Muscle of leg (tissue), 11 donors: ENCODE measurements around the gene DDX39B. TPM values are rescaled to one million over a fixed set of nuclear protein-coding genes. Genes with fewer than 3 reads are reported as not detected.
"Not testable (repeated sequence)": the region's sequence is repeated elsewhere in the genome, so short reads cannot be mapped to it uniquely, and the experiment has no call there.

Experiments used
- DNase-seq: peaks from one replicate; pipeline ENCODE4 v3.0.0; 2013
- H3K27ac ChIP-seq: one replicate; pipeline ENCODE4 v1.5.1; 2013; ENCODE audit warnings: mild to moderate bottlenecking, low read length, control low read depth
- H3K27me3 ChIP-seq: one replicate; pipeline ENCODE4 v1.6.1; 2013; ENCODE audit warnings: low read length; ENCODE audit not compliant: control insufficient read depth, insufficient read depth
- H3K36me3 ChIP-seq: one replicate; pipeline ENCODE4 v1.6.1; 2013; ENCODE audit warnings: low read length; ENCODE audit not compliant: control insufficient read depth, insufficient read depth
- H3K4me1 ChIP-seq: one replicate; pipeline ENCODE4 v1.6.1; 2013; ENCODE audit warnings: low read length; ENCODE audit not compliant: control insufficient read depth, insufficient read depth
- H3K4me3 ChIP-seq: one replicate; pipeline ENCODE4 v1.5.1; 2013; ENCODE audit warnings: low read length, control low read depth
- H3K9me3 ChIP-seq: replicated peaks from 2 replicates; pipeline ENCODE4 v1.6.1; 2013; ENCODE audit warnings: low read depth, low read length; ENCODE audit not compliant: control insufficient read depth
- WGBS: methylation state at CpG from one replicate; pipeline ENCODE4 v1.1.5; 2013; ENCODE audit warnings: missing lambda C conversion rate; ENCODE audit not compliant: insufficient coverage; 5-methylcytosine and 5-hydroxymethylcytosine counted together
- polyA plus RNA-seq, 8 donors: library from polyadenylated mRNA; unstranded; fragments of 120-200 nt; gene quantifications; one replicate each; pipeline versions ENCODE4 v1.2.1 to v1.2.3, GENCODE V29; 2013; ENCODE audit warnings: inconsistent platforms in 1 of 8, low replicate concordance in 1 of 8; ENCODE audit not compliant: insufficient read length in 8 of 8, insufficient read depth in 1 of 8
- total RNA-seq: library from RNA; stranded (reverse); fragments of 120-200 nt; gene quantifications from one replicate; pipeline ENCODE4 v1.2.4, GENCODE V29; 2013

DDX39B gene
- total and polyA plus RNA-seq, 9 donors: 311 to 433 (median 371) TPM

DNA sequence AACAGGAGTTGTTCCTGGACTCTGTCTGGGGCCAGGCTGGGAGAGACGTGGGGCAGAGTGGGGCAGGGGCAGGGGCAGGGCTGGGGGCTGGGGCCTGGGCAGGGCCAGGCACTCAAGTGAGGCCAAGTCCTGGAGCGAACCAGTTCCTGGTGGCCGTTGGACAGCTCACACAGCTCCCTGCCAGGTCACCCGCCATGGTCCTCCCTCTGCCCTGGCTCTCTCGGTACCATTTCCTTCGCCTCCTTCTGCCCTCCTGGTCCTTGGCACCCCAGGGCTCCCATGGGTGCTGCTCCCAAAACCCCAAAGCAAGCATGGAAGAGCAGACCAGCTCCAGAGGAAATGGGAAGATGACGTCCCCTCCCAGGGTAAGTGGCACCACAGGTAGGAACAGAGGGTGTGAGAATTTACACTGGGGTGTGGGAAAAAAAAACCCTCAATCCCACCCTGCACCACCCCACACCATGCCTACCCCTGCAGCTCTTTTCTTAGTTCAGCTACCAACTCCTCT is 12.9 kb downstream of the DDX39B start, which contains the start of gene MCCD1:
Gene MCCD1 (plus strand): TSS at position 142 of the 508 bp plus-strand sequence. CDS start 53 bp downstream, at position 195.
- Histone ChIP-seq H3K4me3 (no peak within 1 kb of the TSS), H3K27me3 (no peaks in the 10 kb centered on the region), H3K4me1 (peaks cover 8% of the 10 kb centered on the region), H3K27ac (no peak within 1 kb of the TSS), H3K9me3 (no peaks in the 10 kb centered on the region), H3K36me3 (peaks cover 42% of the 10 kb centered on the region)
- 75% methylated on average over 6 of the region's 7 CpGs for WGBS
- DNase-seq: no peak

DNA sequence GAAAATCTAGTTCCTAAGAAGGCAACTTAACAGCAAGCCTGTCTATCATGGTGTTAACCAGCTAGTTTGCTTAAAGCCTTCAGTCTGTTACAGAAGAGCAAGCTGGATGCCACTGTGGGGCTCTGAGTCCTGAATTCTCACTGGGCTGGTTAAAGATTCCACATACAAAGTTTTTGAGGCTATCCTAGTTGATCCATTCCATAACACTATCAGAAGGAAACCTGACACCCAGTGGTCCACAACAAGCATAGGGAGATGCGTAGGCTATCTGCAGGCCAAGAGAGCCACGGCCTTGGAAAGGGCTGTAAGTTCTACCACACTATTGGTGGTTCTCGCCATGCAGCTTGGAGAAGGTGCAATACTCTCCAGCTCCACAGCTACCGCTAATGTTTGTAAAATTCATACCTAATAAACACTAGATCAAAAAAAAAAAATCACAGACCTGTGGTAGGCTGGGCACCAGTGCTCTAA is 13.5 kb downstream of the DDX39B start:
- Histone ChIP-seq H3K9me3 (no peaks in the 10 kb centered on the region), H3K27ac (no peak overlapping the region)

DNA sequence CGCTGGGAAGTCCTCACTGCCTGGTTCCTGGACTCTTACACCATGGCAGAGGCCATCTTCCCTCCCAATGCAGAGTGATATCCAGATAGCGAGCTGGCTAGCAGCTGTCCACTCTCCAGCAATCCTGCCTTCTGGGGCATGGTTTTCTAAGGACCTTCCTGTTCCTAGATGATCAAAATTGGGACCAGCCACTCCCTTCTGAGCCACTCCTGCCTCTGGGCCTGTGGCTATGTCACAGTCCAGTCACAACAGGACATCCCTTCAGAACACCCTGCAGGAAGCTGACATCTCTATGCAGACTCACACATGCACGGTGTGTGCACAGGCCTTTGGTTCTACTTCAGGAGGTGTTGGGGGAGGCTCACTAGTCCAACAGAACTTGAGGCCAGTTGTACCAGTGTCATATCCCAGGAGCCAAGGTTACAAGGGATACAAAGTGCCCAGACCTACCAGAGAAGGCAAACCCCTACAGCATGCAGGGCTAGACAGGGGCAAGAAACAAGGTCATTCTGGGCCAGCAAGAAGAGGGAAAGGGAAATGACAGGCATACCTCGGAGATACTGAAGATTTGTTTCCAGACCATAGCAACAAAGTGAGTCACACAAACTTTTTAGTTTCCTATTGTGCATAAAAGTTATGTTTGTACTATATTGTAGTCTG is 15.7 kb downstream of the DDX39B start:
- Histone ChIP-seq H3K4me3 (no peak overlapping the region), H3K36me3 (peaks cover 17% of the 10 kb centered on the region), H3K9me3 (no peaks in the 10 kb centered on the region), H3K27me3 (no peaks in the 10 kb centered on the region), H3K4me1 (peaks cover 8% of the 10 kb centered on the region), H3K27ac (no peak overlapping the region)
- DNase-seq: no peak
- 78% methylated on average over 2 of the region's 4 CpGs for WGBS

More for the DNA sequence above, 13.5 kb downstream of the DDX39B start:
- no peak for DNase-seq
- Histone ChIP-seq H3K4me3 (no peak overlapping the region), H3K27me3 (no peaks in the 10 kb centered on the region), H3K4me1 (peaks cover 8% of the 10 kb centered on the region), H3K36me3 (peaks cover 37% of the 10 kb centered on the region)
- WGBS: 90% methylated on average over 3 of the region's 4 CpGs

DNA sequence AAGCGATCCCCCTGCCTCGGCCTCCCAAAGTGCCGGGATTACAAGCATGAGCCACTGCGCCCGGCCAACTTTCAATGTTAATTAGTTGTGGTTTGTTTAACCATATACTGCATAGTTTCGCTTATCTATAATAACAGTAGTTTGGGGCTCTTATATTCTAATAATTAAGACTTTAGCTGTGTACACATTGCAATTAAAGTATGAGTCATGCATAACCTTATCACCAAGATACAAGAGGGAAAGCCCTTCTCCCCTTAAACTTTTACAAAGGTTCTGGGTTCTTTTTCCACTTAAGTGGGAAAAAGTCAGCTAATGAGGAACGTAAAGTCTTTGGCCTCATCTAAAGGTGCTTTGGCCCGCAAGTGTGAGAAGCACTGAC is 16.3 kb downstream of the DDX39B start:
- Histone ChIP-seq H3K4me3 (no peak overlapping the region), H3K9me3 (no peaks in the 10 kb centered on the region), H3K27ac (no peak overlapping the region), H3K4me1 (peaks cover 8% of the 10 kb centered on the region), H3K36me3 (peaks cover 12% of the 10 kb centered on the region), H3K27me3 (no peaks in the 10 kb centered on the region)
- DNase-seq: no peak
- 94% methylated on average over 2 of the region's 8 CpGs for WGBS

DNA sequence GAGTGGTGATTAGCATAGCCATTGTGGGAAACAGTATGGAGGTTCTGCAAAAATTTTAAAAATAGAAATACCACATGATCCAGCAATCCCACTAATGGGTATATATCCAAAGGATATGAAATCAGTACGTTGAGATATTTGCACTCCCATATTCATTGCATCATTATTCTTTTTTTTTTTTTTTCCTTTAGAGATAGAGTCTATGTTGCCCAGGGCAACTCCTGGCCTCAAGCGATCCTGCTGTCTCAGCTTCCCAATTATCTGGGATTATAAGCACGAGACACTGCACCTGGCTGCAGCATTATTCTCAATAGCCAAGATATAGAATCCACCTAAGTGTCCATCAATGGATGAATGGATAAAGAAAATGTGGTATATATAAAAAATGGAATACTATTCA is 20.0 kb downstream of the DDX39B start:
- WGBS: no CpG with 5 or more reads among the region's 3 CpGs
- no peak overlapping the region for H3K27ac ChIP-seq
- no peaks in the 10 kb centered on the region for H3K4me1 ChIP-seq
- no peaks in the 10 kb centered on the region for H3K9me3 ChIP-seq
- no peak for DNase-seq
- no peak overlapping the region for H3K4me3 ChIP-seq
- H3K27me3 ChIP-seq: no peaks in the 10 kb centered on the region
- H3K36me3 ChIP-seq: no peaks in the 10 kb centered on the region

DNA sequence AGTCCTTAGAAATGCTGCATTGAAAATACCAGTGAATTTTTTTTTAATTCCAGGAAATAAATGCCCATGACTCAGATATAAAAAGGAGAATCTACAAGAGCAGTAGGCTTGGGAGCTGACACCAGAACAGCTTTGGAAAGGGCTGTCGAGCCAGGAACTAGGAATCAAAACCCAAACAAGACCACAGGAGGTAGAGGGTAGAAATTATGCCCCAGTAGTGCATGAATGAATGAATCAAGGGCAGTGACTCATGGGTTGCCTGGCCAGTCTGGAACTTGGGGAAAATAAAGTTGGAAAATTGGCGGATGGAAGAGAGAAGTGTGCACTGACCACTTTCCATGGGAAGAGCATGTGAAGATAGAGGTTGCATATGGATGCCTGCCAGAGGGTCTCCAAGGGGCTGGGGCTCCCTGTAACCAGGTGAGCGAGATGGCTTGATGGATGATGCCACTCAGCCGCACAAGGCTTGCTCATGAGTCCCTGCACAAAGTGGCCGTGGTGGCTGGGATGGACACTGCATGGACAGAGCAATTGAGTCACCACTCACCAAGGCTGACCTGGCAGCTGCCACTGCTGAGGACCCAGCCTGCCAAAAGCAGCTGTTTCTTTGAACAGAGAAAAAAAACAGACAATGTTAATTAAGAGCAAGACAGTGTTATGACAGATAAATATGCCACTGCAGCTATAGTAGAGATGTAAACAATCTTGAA is 28.2 kb downstream of the DDX39B start:
- 88% methylated on average over 5 of the region's 5 CpGs for WGBS
- DNase-seq: no peak
- Histone ChIP-seq H3K27ac (no peak overlapping the region), H3K36me3 (no peaks in the 10 kb centered on the region), H3K9me3 (no peaks in the 10 kb centered on the region), H3K4me1 (no peaks in the 10 kb centered on the region), H3K27me3 (peaks cover 5% of the 10 kb centered on the region), H3K4me3 (no peak overlapping the region)

DNA sequence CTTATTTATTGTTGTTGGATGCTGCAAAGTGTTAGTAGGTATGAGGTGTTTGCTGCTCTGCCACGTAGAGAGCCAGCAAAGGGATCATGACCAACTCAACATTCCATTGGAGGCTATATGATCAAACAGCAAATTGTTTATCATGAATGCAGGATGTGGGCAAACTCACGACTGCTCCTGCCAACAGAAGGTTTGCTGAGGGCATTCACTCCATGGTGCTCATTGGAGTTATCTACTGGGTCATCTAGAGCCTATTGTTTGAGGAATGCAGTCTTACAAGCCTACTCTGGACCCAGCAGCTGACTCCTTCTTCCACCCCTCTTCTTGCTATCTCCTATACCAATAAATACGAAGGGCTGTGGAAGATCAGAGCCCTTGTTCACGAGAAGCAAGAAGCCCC is 31.8 kb downstream of the DDX39B start:
- WGBS: 63% methylated on average over 2 of the region's 4 CpGs
- no peaks in the 10 kb centered on the region for H3K4me1 ChIP-seq
- peaks cover 5% of the 10 kb centered on the region for H3K27me3 ChIP-seq
- H3K9me3 ChIP-seq: no peaks in the 10 kb centered on the region
- H3K4me3 ChIP-seq: no peak overlapping the region
- peaks cover 2% of the 10 kb centered on the region for H3K36me3 ChIP-seq
- H3K27ac ChIP-seq: no peak overlapping the region
- no peak for DNase-seq

DNA sequence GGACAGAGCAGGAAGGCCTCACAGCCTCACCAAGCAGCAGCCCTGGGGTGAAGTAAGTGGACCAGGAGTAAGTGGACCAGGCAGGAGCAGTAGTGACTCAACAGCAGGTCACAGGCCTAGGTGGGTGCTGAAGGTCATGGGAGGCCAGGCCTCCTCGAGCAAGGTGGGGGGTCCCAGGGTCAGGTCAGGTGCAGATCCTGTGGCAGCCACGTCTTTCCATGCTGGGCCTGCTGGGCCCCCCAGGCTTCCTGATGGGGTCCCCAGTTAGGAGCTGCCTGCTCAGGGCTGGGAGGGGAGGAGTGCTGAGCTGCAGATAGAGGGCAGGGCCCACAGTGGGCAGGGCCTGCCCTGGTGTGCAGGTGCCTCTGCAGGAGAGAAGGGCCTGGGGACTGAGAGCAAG is 32.8 kb downstream of the DDX39B start:
- not testable (repeated sequence) for H3K4me3 ChIP-seq, DNase-seq, H3K4me1 ChIP-seq, H3K27ac ChIP-seq, H3K27me3 ChIP-seq, H3K36me3 ChIP-seq, H3K9me3 ChIP-seq
- 79% methylated on average over 2 of the region's 2 CpGs for WGBS

DNA sequence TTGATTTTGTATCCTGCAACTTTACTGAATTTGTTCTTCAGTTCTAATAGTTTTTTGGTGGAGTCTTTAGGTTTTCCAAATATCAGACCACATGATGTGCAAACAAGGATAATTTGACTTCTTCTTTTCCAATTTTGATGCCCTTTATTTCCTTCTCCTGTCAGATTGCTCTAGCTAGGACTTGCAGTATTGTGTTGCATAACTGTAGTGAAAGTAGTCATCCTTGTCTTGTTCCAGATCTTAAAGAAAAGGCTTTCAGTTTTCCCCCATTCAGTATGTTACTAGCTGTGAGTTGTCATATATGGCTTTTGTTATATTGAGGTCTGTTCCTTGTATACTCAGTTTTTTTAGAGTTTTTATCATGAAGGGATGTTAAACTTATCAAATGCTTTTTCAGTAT is 39.2 kb downstream of the DDX39B start:
- no peak overlapping the region for H3K27ac ChIP-seq
- H3K4me3 ChIP-seq: no peak overlapping the region
- H3K9me3 ChIP-seq: no peaks in the 10 kb centered on the region
- no peak for DNase-seq
- peaks cover 2% of the 10 kb centered on the region for H3K36me3 ChIP-seq
- H3K4me1 ChIP-seq: peaks cover 5% of the 10 kb centered on the region
- peaks cover 24% of the 10 kb centered on the region for H3K27me3 ChIP-seq

DNA sequence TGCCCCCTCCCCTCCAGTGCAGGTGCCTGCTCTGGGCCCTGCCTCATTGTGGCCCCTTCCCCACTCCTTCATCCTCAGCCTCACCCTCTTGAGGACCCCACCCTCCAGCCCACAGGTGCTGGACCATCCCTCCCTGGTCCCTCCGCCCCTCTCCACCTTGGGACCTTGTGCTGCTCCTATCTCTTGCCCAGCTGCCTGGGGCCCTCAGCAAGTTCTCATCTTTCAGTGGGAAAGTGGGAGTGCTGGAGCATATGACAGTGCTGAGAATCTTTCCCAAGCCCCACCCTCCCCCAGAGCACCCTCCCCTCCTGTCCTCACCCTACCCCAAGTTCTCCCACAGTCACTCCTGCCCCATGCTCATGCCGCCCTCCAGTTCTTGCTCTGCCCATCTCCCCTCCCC is 42.2 kb downstream of the DDX39B start:
- not testable (repeated sequence) for H3K9me3 ChIP-seq, DNase-seq, H3K36me3 ChIP-seq, H3K27ac ChIP-seq, H3K4me3 ChIP-seq, H3K4me1 ChIP-seq
- peaks cover 48% of the 10 kb centered on the region for H3K27me3 ChIP-seq
- WGBS: no CpG with 5 or more reads among the region's 2 CpGs
